Activated CD4-positive, CD25-positive, alpha-beta regulatory T cell treated with anti-CD3 and anti-CD28 coated beads, Interleukin-2, amount 50 U/mL, for 16 hours (primary cell): Measurements from ENCODE around the gene THOC3.
"Not testable (repeated sequence)": the region's sequence is repeated elsewhere in the genome, so short reads cannot be mapped to it uniquely, and the experiment has no call there.

ENCODE experiments used
- DNase-seq: peaks from one replicate; pipeline ENCODE4 v3.0.0-alpha.2; 2020; ENCODE audit warnings: low read depth, low spot score

The THOC3 gene

GRCh38 chr5:175940632-175941031 is 27.5 kb downstream of the THOC3 start:
- not testable (repeated sequence) for DNase-seq

GRCh38 chr5:175938489-175938888 is 29.6 kb downstream of the THOC3 start:
- DNase-seq = not testable (repeated sequence)

DNA sequence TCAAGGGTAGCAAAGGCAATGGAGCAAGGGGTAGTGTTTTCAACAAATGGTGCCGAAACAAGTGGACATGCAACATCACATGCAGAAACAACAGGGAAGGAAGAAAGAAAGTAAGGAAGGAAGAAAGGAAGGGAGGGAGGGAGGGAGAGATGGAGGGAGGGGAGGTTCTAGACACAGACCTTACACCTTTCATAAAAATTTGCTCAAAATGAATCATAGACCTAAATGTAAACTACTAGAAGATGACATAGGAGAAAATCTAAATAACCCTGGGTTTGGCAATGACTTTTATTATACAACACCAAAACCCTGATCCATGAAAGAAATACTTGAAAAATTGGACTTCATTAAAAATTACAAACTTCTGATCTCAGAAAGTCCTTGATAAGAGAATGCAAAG is 39.4 kb downstream of the THOC3 start:
- DNase-seq = not testable (repeated sequence)

- not testable (repeated sequence) for DNase-seq
Observed at GRCh38 chr5:175925106-175925505, 43.0 kb downstream of the THOC3 start.

DNA sequence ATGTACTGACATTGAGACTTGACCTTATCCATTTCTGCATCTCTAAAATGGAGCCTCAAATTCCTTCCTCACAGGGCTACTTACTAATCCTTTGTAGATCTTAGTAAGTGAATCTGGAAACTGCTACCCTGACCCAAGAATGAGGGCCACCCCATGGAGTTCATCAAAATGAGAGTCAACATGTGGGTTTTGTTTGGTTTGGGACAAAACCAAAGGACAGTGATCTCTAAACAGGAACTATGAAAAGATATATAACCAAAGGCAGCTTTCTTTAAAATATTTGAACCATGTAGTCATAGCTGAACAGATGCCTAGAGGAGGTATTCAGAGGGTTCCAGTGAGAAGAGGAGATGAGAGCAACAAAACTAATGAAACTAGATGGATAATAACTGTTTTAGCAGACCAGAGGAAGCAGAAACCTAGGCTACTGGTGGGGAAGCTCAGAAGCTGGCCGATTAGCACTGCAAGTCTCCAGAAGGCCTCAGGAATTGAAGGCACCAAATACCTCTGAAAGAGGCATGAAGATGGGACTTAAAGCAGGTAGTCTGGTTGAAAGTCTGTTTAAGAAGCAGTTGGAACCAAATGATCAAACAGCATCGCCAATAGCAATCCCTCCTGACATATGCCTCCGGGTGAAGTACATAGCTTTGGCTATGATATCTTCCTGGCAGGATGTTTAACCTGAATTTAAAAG is 45.8 kb downstream of the THOC3 start:
- DNase-seq = no peak

- DNase-seq = no peak
Observed at GRCh38 chr5:175921061-175921730, 46.9 kb downstream of the THOC3 start.

GRCh38 chr5:175920231-175920811 is 47.8 kb downstream of the THOC3 start:
- no peak for DNase-seq

- DNase-seq = not testable (repeated sequence)
Observed at GRCh38 chr5:175915066-175916037, 52.8 kb downstream of the THOC3 start.

- DNase-seq = not testable (repeated sequence)
Observed at GRCh38 chr5:175913835-175914672, 54.1 kb downstream of the THOC3 start.

- DNase-seq = not testable (repeated sequence)
Observed at GRCh38 chr5:175910072-175910471, 58.0 kb downstream of the THOC3 start.
